Measurements from ENCODE around the gene ABHD4. TPM values are rescaled to one million over a fixed set of nuclear protein-coding genes. Genes with fewer than 3 reads are reported as not detected.
"Not testable (repeated sequence)": the region's sequence is repeated elsewhere in the genome, so short reads cannot be mapped to it uniquely, and the experiment has no call there.

ABHD4 gene
- total RNA-seq, 5 donors from 2014 or later (not counting 1 experiment from before 2014, with no cell fraction given): 10.1 to 20.9 (median 17.3) TPM

DNA sequence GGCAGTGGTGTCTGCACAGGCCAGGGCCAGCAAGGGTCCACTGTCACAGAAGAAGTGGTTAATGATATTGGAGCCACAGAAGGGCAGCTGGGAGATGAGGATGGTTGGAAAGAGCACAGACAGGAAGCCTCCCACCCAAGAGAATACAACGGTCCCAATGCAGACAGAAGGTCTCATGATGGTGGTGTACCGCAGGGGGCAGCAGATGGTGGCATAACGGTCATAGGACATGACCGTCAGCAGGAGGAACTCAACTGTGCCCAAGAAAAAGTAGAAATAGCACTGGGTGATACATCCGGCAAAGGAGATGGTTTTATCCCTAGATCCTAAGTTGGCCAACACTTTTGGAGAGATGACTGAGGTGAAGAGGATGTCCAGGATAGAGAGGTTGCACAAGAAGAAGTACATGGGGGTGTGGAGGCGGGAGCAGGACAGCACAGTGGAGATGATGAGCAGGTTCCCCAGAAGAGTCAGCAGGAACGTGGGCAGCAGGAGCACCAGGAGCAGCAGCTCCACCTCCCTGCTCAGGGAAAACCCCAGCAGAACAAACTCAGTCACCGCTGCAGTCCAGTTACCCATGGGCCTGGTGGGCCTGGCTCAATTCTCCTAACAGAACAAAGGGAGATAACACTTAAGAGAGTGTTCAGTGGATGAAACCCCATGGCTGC, 36.3 kb downstream of the ABHD4 start:
- Histone ChIP-seq H3K36me3 (ENCODE audit: control insufficient read depth in 2 of 2, extremely low read depth in 1 of 2, insufficient read depth in 1 of 2, low read length in 1 of 2) (no peaks in the 10 kb centered on the region), H3K4me3 (ENCODE audit: control insufficient read depth in 1 of 2, extremely low read depth in 1 of 2, low read length in 1 of 2) (no peak overlapping the region), H3K27me3 (replicated peaks in 1 of 2; ENCODE audit: control insufficient read depth in 2 of 2, extremely low read depth in 1 of 2, insufficient read depth in 2 of 2, low read length in 1 of 2) (no peaks in the 10 kb centered on the region), H3K27ac (ENCODE audit: low read length) (no peak overlapping the region), H3K4me1 (ENCODE audit: control insufficient read depth in 1 of 2, extremely low read depth in 1 of 2, insufficient read depth in 2 of 2, low read length in 2 of 2) (no peaks in the 10 kb centered on the region), H3K9me3 (no peaks in the 10 kb centered on the region)
- peaks cover 8 to 15% (median 10%) of the 10 kb centered on the region in 3 donors for H3K9me3 Mint-ChIP-seq
- peaks cover 5% of the 10 kb centered on the region for H3K36me3 Mint-ChIP-seq
- no peak overlapping the region for H3K27ac Mint-ChIP-seq
- DNase-seq (no peak), ATAC-seq (replicated peaks in 1 of 4) (no peak)
- peaks cover 8 to 19% of the 10 kb centered on the region in 2 donors for H3K27me3 Mint-ChIP-seq
- 85% methylated on average over 7 of the region's 8 CpGs for whole genome bisulfite sequencing (ENCODE audit: insufficient coverage)
- POLR2A ChIA-PET: no interaction called here
- no peaks in the 10 kb centered on the region for H3K4me1 Mint-ChIP-seq
- H3K4me3 Mint-ChIP-seq: no peak overlapping the region
- CTCF ChIA-PET: no interaction called here

DNA sequence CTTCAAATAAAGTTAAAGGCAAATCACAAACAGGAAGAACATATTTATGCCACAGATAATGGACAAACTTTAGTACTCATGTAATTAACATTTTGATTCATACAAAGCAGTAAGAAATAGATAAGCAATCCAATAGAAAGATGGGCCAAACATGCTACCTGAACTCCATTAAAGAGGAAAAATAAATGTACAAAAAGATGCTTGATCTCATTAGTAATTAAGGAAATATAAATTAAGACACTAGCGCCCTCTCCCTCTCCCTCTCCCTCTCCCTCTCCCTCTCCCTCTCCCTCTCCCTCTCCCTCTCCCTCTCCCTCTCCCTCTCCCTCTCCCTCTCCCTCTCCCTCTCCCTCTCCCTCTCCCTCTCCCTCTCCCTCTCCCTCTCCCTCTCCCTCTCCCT, 37.9 kb downstream of the ABHD4 start:
- H3K36me3 Mint-ChIP-seq; H3K4me1 ChIP-seq (ENCODE audit: control insufficient read depth in 1 of 2, extremely low read depth in 1 of 2, insufficient read depth in 2 of 2, low read length in 2 of 2); DNase-seq; H3K9me3 ChIP-seq; H3K9me3 Mint-ChIP-seq; ATAC-seq (replicated peaks in 1 of 4); H3K27ac Mint-ChIP-seq; H3K4me3 Mint-ChIP-seq; H3K27ac ChIP-seq (ENCODE audit: low read length); H3K4me3 ChIP-seq (ENCODE audit: control insufficient read depth in 1 of 2, extremely low read depth in 1 of 2, low read length in 1 of 2); H3K36me3 ChIP-seq (ENCODE audit: control insufficient read depth in 2 of 2, extremely low read depth in 1 of 2, insufficient read depth in 1 of 2, low read length in 1 of 2); H3K27me3 ChIP-seq (replicated peaks in 1 of 2; ENCODE audit: control insufficient read depth in 2 of 2, extremely low read depth in 1 of 2, insufficient read depth in 2 of 2, low read length in 1 of 2); H3K27me3 Mint-ChIP-seq; H3K4me1 Mint-ChIP-seq; POLR2A ChIA-PET: not testable (repeated sequence)
- WGBS (ENCODE audit: insufficient coverage): no CpG with 5 or more reads among the region's 1 CpG
- CTCF ChIA-PET: interaction anchor here in 1 of 2 donors (0.6 kb wide), 1 partner anchor 541 kb away, joined by 3 read pairs; no protein-coding TSS in a partner anchor

DNA sequence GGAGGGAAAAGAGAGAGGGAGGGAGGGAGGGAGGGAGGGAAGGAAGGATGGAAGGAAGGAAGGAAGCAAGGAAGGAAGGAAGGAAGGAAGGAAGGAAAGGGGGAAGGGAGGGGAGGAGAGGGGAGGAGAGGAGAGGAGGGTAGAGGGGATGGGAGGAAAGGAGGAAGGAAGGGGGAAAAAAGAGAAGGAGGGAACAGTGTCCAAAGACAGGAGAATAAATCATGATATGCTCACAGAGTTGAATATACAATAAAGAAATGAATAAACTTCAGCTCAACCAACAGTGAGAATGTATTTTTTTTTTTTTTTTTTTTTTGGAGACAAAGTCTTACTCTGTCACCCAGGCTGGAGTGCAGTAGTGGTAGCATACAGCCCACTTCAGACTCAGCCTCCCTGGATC, 42.1 kb downstream of the ABHD4 start:
- POLR2A ChIA-PET: interaction anchor here in 1 of 2 donors (0.7 kb wide), 1 partner anchor 8 kb away, joined by 7 read pairs; no protein-coding TSS in a partner anchor
- no peaks in the 10 kb centered on the region for H3K27me3 Mint-ChIP-seq

DNA sequence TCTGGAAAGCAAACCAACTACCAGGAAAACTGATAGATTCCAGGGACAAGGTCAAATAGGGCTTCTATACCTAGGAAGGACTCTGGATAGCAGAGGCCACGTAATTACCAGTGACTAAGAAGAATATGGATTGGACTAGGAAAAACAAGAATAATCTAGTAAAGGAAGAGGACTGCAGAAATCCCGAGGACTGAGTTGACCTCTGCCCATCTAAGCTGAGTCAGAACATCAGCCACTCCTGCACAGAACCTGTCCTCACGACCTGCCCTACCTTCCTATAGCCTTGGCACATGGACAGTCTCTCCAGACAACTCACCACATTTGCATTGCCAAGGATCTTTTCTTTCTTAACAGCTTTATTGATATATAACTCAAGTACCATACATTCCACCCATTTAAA, 43.7 kb downstream of the ABHD4 start:
- ATAC-seq (replicated peaks in 1 of 4) (no peak), DNase-seq (no peak)
- Mint-ChIP-seq H3K27ac (no peak overlapping the region), H3K4me3 (no peak overlapping the region), H3K9me3 (no peaks in the 10 kb centered on the region), H3K4me1 (peaks cover 0 to 5% (median 3%) of the 10 kb centered on the region in 3 donors), H3K27me3 (no peaks in the 10 kb centered on the region), H3K36me3 (no peaks in the 10 kb centered on the region)
- H3K36me3 ChIP-seq (ENCODE audit: control insufficient read depth in 2 of 2, extremely low read depth in 1 of 2, insufficient read depth in 1 of 2, low read length in 1 of 2): no peaks in the 10 kb centered on the region
- no peaks in the 10 kb centered on the region for H3K4me1 ChIP-seq (ENCODE audit: control insufficient read depth in 1 of 2, extremely low read depth in 1 of 2, insufficient read depth in 2 of 2, low read length in 2 of 2)
- no peaks in the 10 kb centered on the region for H3K9me3 ChIP-seq
- WGBS (ENCODE audit: insufficient coverage): 65% methylated on average over 2 of the region's 3 CpGs
- CTCF ChIA-PET: interaction anchor here in 1 of 2 donors (0.5 to 0.6 kb wide), 2 partner anchors 27 to 71 kb away, joined by 3 to 6 read pairs; no protein-coding TSS in a partner anchor
- H3K27me3 ChIP-seq (replicated peaks in 1 of 2; ENCODE audit: control insufficient read depth in 2 of 2, extremely low read depth in 1 of 2, insufficient read depth in 2 of 2, low read length in 1 of 2): peaks cover 0 to 3% of the 10 kb centered on the region in 2 experiments
- H3K27ac ChIP-seq (ENCODE audit: low read length): no peak overlapping the region
- H3K4me3 ChIP-seq (ENCODE audit: control insufficient read depth in 1 of 2, extremely low read depth in 1 of 2, low read length in 1 of 2): no peak overlapping the region
- POLR2A ChIA-PET: no interaction called here

More for the DNA sequence above, 42.1 kb downstream of the ABHD4 start:
- H3K27me3 ChIP-seq (replicated peaks in 1 of 2; ENCODE audit: control insufficient read depth in 2 of 2, extremely low read depth in 1 of 2, insufficient read depth in 2 of 2, low read length in 1 of 2): peaks cover 0 to 3% of the 10 kb centered on the region in 2 experiments
- Mint-ChIP-seq H3K4me1 (peaks cover 0 to 5% (median 3%) of the 10 kb centered on the region in 3 donors), H3K36me3 (no peaks in the 10 kb centered on the region), H3K9me3 (no peaks in the 10 kb centered on the region), H3K4me3 (no peak overlapping the region), H3K27ac (no peak overlapping the region)
- no peak overlapping the region for H3K27ac ChIP-seq (ENCODE audit: low read length)
- no peaks in the 10 kb centered on the region for H3K36me3 ChIP-seq (ENCODE audit: control insufficient read depth in 2 of 2, extremely low read depth in 1 of 2, insufficient read depth in 1 of 2, low read length in 1 of 2)
- CTCF ChIA-PET: interaction anchor here in 1 of 2 donors (0.6 kb wide), 1 partner anchor 58 kb away, joined by 3 read pairs; no protein-coding TSS in a partner anchor
- H3K4me3 ChIP-seq (ENCODE audit: control insufficient read depth in 1 of 2, extremely low read depth in 1 of 2, low read length in 1 of 2): no peak overlapping the region
- ATAC-seq (replicated peaks in 1 of 4) (no peak), DNase-seq (no peak)
- no peaks in the 10 kb centered on the region for H3K4me1 ChIP-seq (ENCODE audit: control insufficient read depth in 1 of 2, extremely low read depth in 1 of 2, insufficient read depth in 2 of 2, low read length in 2 of 2)
- H3K9me3 ChIP-seq: no peaks in the 10 kb centered on the region

DNA sequence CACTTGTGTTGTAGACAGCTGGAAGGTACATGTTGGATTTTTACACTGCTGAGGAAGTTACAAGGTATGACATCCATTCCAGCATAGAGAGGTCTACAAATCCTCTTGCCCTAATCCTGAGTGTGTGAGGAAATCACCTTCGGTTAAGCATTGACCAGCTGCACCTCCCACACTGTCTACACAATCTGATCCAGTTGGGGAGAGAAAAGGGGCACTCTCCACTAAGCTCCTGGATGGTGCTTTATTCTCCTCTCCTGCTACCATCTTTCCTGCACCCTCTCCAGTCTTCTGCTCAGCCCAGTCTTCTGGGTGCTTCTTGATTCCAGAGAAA, 46.2 kb downstream of the ABHD4 start, which contains the start of gene OR6J1:
Gene OR6J1 (minus strand): TSS at position 48 of the 331 bp plus-strand sequence. CDS start 9,541 bp downstream, outside the sequence.
- H3K27me3 ChIP-seq (replicated peaks in 1 of 2; ENCODE audit: control insufficient read depth in 2 of 2, extremely low read depth in 1 of 2, insufficient read depth in 2 of 2, low read length in 1 of 2): peaks cover 0 to 3% of the 10 kb centered on the region in 2 experiments
- peaks cover 0 to 5% (median 3%) of the 10 kb centered on the region in 3 donors for H3K4me1 Mint-ChIP-seq
- no peak for DNase-seq
- H3K36me3 ChIP-seq (ENCODE audit: control insufficient read depth in 2 of 2, extremely low read depth in 1 of 2, insufficient read depth in 1 of 2, low read length in 1 of 2): no peaks in the 10 kb centered on the region
- ChIA-PET CTCF (interaction anchor here (0.5 to 1.1 kb wide), 3 partner anchors 74 to 644 kb away, joined by 3 to 5 read pairs (median 4); no protein-coding TSS in a partner anchor), POLR2A (interaction anchor here in 1 of 2 donors (0.7 kb wide), 1 partner anchor 74 kb away, joined by 7 read pairs; no protein-coding TSS in a partner anchor)
- H3K27ac Mint-ChIP-seq: no peak within 1 kb of the TSS
- H3K36me3 Mint-ChIP-seq: no peaks in the 10 kb centered on the region
- ATAC-seq (replicated peaks in 1 of 4): no peak
- no CpG with 5 or more reads among the region's 1 CpG for WGBS (ENCODE audit: insufficient coverage)
- H3K9me3 ChIP-seq: no peaks in the 10 kb centered on the region
- H3K4me3 ChIP-seq (ENCODE audit: control insufficient read depth in 1 of 2, extremely low read depth in 1 of 2, low read length in 1 of 2): no peak within 1 kb of the TSS
- H3K27me3 Mint-ChIP-seq: no peaks in the 10 kb centered on the region
- no peak within 1 kb of the TSS for H3K4me3 Mint-ChIP-seq
- H3K4me1 ChIP-seq (ENCODE audit: control insufficient read depth in 1 of 2, extremely low read depth in 1 of 2, insufficient read depth in 2 of 2, low read length in 2 of 2): no peaks in the 10 kb centered on the region
- no peaks in the 10 kb centered on the region for H3K9me3 Mint-ChIP-seq
- H3K27ac ChIP-seq (ENCODE audit: low read length): no peak within 1 kb of the TSS

DNA sequence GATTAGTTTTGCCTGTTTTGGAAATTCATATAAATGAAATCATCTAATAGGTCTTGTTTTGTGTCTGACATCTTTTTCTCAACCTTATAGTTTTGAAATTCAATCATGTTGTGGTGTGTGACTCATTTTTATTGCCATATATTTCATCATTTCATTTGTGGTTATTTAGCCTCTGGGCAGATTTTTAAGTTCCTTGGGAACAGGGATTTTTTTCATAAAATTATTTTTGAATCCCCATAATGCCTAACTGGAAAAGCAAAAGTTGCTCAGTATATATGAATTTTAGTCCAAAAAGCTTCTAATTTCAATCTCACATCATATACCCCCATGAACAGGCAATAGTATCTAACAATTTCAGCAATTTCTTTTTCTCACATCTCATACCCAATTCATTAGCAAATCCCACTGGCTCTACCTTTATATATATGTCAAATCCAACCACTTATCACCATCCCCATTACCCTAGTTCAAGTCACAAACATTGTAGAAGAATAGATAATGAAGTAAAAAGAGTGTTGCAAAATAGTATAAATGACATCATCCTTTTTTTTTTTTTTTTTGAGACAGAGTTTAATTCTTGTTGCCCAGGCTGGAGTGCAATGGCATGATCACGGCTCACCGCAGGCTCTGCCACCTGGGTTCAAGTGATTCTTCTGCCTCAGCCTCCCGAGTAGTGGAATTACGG, 48.6 kb downstream of the ABHD4 start:
- ATAC-seq (replicated peaks in 1 of 4) (no peak), DNase-seq (no peak)
- Histone ChIP-seq H3K4me1 (ENCODE audit: control insufficient read depth in 1 of 2, extremely low read depth in 1 of 2, insufficient read depth in 2 of 2, low read length in 2 of 2) (no peaks in the 10 kb centered on the region), H3K4me3 (ENCODE audit: control insufficient read depth in 1 of 2, extremely low read depth in 1 of 2, low read length in 1 of 2) (no peak overlapping the region), H3K27ac (ENCODE audit: low read length) (no peak overlapping the region), H3K36me3 (ENCODE audit: control insufficient read depth in 2 of 2, extremely low read depth in 1 of 2, insufficient read depth in 1 of 2, low read length in 1 of 2) (no peaks in the 10 kb centered on the region), H3K9me3 (no peaks in the 10 kb centered on the region), H3K27me3 (replicated peaks in 1 of 2; ENCODE audit: control insufficient read depth in 2 of 2, extremely low read depth in 1 of 2, insufficient read depth in 2 of 2, low read length in 1 of 2) (no peaks in the 10 kb centered on the region)
- ChIA-PET POLR2A (interaction anchor here in 1 of 2 donors (1.1 kb wide), 1 partner anchor 58 kb away, joined by 3 read pairs; the partner anchor contains the start of gene DAD1), CTCF (no interaction called here)
- H3K4me1 Mint-ChIP-seq: peaks cover 0 to 3% (median 0%) of the 10 kb centered on the region in 3 donors
- no CpG with 5 or more reads among the region's 4 CpGs for WGBS (ENCODE audit: insufficient coverage)
- H3K36me3 Mint-ChIP-seq: no peaks in the 10 kb centered on the region
- no peaks in the 10 kb centered on the region for H3K9me3 Mint-ChIP-seq
- no peak overlapping the region for H3K27ac Mint-ChIP-seq
- no peaks in the 10 kb centered on the region for H3K27me3 Mint-ChIP-seq
- no peak overlapping the region for H3K4me3 Mint-ChIP-seq

Measured in T-cell (primary cell).